ENCODE data around the gene DSP. TPM values are rescaled to one million over a fixed set of nuclear protein-coding genes. Genes with fewer than 3 reads are reported as not detected.

The DSP gene
- total RNA-seq, 1 donor from 2014 or later, result 109 TPM

DNA sequence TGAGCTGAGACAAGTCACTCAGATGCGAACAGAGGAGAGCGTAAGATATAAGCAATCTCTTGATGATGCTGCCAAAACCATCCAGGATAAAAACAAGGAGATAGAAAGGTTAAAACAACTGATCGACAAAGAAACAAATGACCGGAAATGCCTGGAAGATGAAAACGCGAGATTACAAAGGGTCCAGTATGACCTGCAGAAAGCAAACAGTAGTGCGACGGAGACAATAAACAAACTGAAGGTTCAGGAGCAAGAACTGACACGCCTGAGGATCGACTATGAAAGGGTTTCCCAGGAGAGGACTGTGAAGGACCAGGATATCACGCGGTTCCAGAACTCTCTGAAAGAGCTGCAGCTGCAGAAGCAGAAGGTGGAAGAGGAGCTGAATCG is 39.1 kb downstream of the DSP start:
- Mint-ChIP-seq H3K4me1 (ENCODE audit: unreplicated experiment) (no peaks in the 10 kb centered on the region), H3K27ac (ENCODE audit: unreplicated experiment) (no peak overlapping the region), H3K27me3 (ENCODE audit: unreplicated experiment) (no peaks in the 10 kb centered on the region), H3K9me3 (ENCODE audit: unreplicated experiment) (no peaks in the 10 kb centered on the region), H3K4me3 (ENCODE audit: unreplicated experiment) (no peak overlapping the region), H3K36me3 (ENCODE audit: low read depth, unreplicated experiment) (peaks cover 37% of the 10 kb centered on the region)
- TF ChIP-seq, protein P1, sequence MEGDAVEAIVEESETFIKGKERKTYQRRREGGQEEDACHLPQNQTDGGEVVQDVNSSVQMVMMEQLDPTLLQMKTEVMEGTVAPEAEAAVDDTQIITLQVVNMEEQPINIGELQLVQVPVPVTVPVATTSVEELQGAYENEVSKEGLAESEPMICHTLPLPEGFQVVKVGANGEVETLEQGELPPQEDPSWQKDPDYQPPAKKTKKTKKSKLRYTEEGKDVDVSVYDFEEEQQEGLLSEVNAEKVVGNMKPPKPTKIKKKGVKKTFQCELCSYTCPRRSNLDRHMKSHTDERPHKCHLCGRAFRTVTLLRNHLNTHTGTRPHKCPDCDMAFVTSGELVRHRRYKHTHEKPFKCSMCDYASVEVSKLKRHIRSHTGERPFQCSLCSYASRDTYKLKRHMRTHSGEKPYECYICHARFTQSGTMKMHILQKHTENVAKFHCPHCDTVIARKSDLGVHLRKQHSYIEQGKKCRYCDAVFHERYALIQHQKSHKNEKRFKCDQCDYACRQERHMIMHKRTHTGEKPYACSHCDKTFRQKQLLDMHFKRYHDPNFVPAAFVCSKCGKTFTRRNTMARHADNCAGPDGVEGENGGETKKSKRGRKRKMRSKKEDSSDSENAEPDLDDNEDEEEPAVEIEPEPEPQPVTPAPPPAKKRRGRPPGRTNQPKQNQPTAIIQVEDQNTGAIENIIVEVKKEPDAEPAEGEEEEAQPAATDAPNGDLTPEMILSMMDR (IDR thresholded peaks at IDR 0.05; ENCODE audit: unreplicated experiment), result no peak
- no peak for DNase-seq (ENCODE audit: low spot score)

DNA sequence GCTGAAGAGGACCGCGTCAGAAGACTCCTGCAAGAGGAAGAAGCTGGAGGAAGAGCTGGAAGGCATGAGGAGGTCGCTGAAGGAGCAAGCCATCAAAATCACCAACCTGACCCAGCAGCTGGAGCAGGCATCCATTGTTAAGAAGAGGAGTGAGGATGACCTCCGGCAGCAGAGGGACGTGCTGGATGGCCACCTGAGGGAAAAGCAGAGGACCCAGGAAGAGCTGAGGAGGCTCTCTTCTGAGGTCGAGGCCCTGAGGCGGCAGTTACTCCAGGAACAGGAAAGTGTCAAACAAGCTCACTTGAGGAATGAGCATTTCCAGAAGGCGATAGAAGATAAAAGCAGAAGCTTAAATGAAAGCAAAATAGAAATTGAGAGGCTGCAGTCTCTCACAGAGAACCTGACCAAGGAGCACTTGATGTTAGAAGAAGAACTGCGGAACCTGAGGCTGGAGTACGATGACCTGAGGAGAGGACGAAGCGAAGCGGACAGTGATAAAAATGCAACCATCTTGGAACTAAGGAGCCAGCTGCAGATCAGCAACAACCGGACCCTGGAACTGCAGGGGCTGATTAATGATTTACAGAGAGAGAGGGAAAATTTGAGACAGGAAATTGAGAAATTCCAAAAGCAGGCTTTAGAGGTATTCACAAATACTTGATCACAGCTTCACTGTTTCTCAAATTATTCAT is 39.6 kb downstream of the DSP start:
- H3K4me3 Mint-ChIP-seq (ENCODE audit: unreplicated experiment), result no peak overlapping the region
- DNase-seq (ENCODE audit: low spot score), result no peak
- H3K9me3 Mint-ChIP-seq (ENCODE audit: unreplicated experiment), result no peaks in the 10 kb centered on the region
- TF ChIP-seq, protein P1 (IDR thresholded peaks at IDR 0.05; ENCODE audit: unreplicated experiment), result no peak
- no peaks in the 10 kb centered on the region for H3K4me1 Mint-ChIP-seq (ENCODE audit: unreplicated experiment)
- H3K27me3 Mint-ChIP-seq (ENCODE audit: unreplicated experiment), result no peaks in the 10 kb centered on the region
- H3K27ac Mint-ChIP-seq (ENCODE audit: unreplicated experiment), result no peak overlapping the region
- H3K36me3 Mint-ChIP-seq (ENCODE audit: low read depth, unreplicated experiment), result peaks cover 34% of the 10 kb centered on the region

DNA sequence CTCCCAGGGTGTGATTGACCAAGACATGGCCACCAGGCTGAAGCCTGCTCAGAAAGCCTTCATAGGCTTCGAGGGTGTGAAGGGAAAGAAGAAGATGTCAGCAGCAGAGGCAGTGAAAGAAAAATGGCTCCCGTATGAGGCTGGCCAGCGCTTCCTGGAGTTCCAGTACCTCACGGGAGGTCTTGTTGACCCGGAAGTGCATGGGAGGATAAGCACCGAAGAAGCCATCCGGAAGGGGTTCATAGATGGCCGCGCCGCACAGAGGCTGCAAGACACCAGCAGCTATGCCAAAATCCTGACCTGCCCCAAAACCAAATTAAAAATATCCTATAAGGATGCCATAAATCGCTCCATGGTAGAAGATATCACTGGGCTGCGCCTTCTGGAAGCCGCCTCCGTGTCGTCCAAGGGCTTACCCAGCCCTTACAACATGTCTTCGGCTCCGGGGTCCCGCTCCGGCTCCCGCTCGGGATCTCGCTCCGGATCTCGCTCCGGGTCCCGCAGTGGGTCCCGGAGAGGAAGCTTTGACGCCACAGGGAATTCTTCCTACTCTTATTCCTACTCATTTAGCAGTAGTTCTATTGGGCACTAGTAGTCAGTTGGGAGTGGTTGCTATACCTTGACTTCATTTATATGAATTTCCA is 43.9 kb downstream of the DSP start:
- Mint-ChIP-seq H3K4me1 (ENCODE audit: unreplicated experiment) (peaks cover 7% of the 10 kb centered on the region), H3K36me3 (ENCODE audit: low read depth, unreplicated experiment) (peaks cover 30% of the 10 kb centered on the region), H3K4me3 (ENCODE audit: unreplicated experiment) (no peak overlapping the region), H3K27ac (ENCODE audit: unreplicated experiment) (no peak overlapping the region), H3K27me3 (ENCODE audit: unreplicated experiment) (no peaks in the 10 kb centered on the region), H3K9me3 (ENCODE audit: unreplicated experiment) (no peaks in the 10 kb centered on the region)
- DNase-seq (ENCODE audit: low spot score), result no peak
- TF ChIP-seq, protein P1 (IDR thresholded peaks at IDR 0.05; ENCODE audit: unreplicated experiment), result no peak

DNA sequence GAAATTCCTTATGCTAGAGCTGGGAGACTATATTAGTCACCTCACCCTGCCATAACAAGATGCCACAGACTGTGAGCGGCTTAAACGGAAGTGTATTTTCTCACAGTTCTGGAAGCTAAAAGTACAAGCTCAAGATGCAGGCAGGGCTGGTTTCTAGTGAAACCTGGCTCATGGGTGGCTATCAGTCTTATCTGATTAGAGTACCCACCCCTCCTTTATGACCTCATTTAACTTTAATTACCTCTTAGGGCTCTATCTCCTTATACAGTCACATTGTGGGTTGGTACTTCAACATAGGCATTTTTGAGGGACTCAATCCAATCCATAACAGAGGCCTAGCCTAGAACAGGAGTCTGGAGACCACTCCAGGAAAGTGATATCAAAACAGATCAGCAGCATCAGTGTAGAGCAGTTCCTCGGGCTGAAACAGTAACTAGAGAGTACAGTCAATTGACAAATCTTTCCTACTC is 46.2 kb downstream of the DSP start:
- H3K4me3 Mint-ChIP-seq (ENCODE audit: unreplicated experiment), result no peak overlapping the region
- TF ChIP-seq, protein P1 (IDR thresholded peaks at IDR 0.05; ENCODE audit: unreplicated experiment), result no peak
- peaks cover 3% of the 10 kb centered on the region for H3K27me3 Mint-ChIP-seq (ENCODE audit: unreplicated experiment)
- no peak for DNase-seq (ENCODE audit: low spot score)
- peaks cover 27% of the 10 kb centered on the region for H3K36me3 Mint-ChIP-seq (ENCODE audit: low read depth, unreplicated experiment)
- peaks cover 20% of the 10 kb centered on the region for H3K4me1 Mint-ChIP-seq (ENCODE audit: unreplicated experiment)
- no peaks in the 10 kb centered on the region for H3K9me3 Mint-ChIP-seq (ENCODE audit: unreplicated experiment)
- no peak overlapping the region for H3K27ac Mint-ChIP-seq (ENCODE audit: unreplicated experiment)

DNA sequence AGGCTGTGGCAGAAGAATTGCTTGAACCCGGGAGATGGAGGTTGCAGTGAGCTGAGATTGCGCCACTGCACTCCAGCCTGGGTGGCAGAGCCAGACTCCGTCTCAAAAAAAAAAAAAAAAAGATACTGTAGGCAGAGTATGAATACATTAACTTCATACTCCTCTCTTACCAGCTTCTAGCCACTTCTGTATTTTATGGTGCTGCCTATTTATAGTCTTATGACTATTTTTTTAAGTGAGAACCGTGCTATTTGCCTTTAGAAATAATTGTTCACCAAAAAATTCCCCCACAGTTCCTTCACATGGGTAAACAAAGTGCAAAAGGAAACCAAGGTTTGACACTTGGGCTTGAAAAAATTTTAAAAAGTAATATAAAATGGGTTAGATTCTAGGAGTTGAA is 47.0 kb downstream of the DSP start:
- TF ChIP-seq, protein P1 (IDR thresholded peaks at IDR 0.05; ENCODE audit: unreplicated experiment), result no peak
- H3K9me3 Mint-ChIP-seq (ENCODE audit: unreplicated experiment), result no peaks in the 10 kb centered on the region

More for the DNA sequence above, 47.0 kb downstream of the DSP start:
- H3K27me3 Mint-ChIP-seq (ENCODE audit: unreplicated experiment), result peaks cover 3% of the 10 kb centered on the region
- no peak for DNase-seq (ENCODE audit: low spot score)
- peaks cover 20% of the 10 kb centered on the region for H3K4me1 Mint-ChIP-seq (ENCODE audit: unreplicated experiment)
- no peak overlapping the region for H3K4me3 Mint-ChIP-seq (ENCODE audit: unreplicated experiment)
- peaks cover 19% of the 10 kb centered on the region for H3K36me3 Mint-ChIP-seq (ENCODE audit: low read depth, unreplicated experiment)
- H3K27ac Mint-ChIP-seq (ENCODE audit: unreplicated experiment), result no peak overlapping the region
